Fibroblast of mammary gland (primary cell): ENCODE data around the gene KCTD16.

ENCODE experiments used
- DNase-seq: peaks from one replicate; pipeline ENCODE4 v3.0.0-alpha.2; 2010; ENCODE audit warnings: low read depth
- H3K4me3 ChIP-seq: 2 replicates; pipeline ENCODE4 v1.5.1; 2011; ENCODE audit warnings: low read depth, mild to moderate bottlenecking, low read length, moderate library complexity; ENCODE audit not compliant: control insufficient read depth
- TF ChIP-seq, protein P1 (sequence below): conservative IDR thresholded peaks from 2 replicates; pipeline ENCODE4 v1.5.1; 2011; ENCODE audit warnings: low read depth, low read length, inconsistent platforms; ENCODE audit not compliant: control insufficient read depth, insufficient read depth

KCTD16 gene

DNA sequence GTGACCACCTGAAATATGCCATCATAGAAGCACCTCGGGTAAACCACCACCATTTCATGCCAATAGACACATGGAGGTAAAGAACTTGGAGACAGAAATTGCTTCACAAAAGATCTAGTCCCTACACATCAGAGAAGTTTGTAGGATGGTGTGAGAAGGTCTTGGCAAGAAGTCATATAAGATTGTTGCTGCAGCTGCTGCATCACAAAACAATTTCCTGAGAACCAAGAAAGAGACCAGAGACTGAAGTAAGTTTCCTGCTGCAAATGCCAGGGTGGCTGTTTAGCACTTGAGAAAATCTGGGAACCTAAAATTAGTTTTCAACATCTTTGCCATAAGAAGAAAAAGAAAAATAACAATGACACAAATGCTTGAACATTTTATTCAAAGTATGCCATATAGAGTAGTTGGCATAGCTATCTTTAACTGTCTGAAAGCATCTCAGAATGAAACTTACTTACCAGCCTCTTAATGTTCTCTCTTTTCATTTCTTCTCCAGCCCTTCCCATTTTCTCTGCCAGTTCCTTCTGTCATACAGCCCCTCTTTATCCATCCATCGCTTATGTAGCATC lies 114.3 kb downstream of the KCTD16 start:
- TF ChIP-seq, protein P1, sequence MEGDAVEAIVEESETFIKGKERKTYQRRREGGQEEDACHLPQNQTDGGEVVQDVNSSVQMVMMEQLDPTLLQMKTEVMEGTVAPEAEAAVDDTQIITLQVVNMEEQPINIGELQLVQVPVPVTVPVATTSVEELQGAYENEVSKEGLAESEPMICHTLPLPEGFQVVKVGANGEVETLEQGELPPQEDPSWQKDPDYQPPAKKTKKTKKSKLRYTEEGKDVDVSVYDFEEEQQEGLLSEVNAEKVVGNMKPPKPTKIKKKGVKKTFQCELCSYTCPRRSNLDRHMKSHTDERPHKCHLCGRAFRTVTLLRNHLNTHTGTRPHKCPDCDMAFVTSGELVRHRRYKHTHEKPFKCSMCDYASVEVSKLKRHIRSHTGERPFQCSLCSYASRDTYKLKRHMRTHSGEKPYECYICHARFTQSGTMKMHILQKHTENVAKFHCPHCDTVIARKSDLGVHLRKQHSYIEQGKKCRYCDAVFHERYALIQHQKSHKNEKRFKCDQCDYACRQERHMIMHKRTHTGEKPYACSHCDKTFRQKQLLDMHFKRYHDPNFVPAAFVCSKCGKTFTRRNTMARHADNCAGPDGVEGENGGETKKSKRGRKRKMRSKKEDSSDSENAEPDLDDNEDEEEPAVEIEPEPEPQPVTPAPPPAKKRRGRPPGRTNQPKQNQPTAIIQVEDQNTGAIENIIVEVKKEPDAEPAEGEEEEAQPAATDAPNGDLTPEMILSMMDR = no peak
- no peak for DNase-seq
- no peak overlapping the region for H3K4me3 ChIP-seq

DNA sequence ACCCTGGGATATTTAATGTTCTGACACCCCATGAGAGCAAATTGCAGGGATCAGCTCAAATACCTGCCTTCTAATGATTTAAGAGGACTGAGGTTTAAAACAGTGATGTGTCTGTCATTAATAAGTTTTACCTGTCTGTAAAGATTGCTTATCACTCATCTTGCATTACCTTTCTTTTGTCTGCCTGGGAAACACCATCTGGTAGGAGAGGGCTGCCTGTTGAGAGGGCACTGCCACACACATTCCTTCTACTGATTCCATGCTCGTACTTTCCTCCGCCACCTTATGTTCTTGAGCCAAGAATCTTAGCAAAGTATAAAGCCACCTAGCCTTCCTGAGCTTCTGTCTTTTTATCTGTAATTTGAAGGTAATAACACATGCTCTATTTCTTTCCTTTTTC lies 118.6 kb downstream of the KCTD16 start:
- DNase-seq = no peak
- H3K4me3 ChIP-seq = no peak overlapping the region
- TF ChIP-seq, protein P1 = no peak

DNA sequence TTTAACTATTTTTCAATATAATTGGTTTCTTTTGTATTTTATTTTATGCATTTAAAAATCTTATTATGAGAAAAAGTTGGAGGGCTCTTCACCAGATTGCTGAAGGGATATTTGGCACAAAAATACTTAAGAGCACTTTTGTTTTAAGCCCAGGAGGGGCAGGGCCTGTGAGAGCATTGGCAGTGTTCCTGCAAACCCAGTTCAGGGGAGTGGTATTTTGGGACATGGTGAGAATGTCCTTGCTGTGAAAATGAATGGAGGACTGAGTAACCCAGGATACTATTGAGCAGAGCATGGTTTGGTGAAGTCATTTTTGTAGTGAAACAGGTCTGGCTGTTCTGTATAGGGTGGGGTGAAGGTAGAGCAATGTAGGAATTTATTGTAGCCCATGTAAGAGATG lies 121.4 kb downstream of the KCTD16 start:
- TF ChIP-seq, protein P1 = no peak
- DNase-seq = no peak
- no peak overlapping the region for H3K4me3 ChIP-seq

- no peak overlapping the region for H3K4me3 ChIP-seq
- TF ChIP-seq, protein P1 = no peak
- DNase-seq = no peak
These were observed 124.6 kb downstream of the KCTD16 start for GRCh38 chr5:144295284-144295683.

DNA sequence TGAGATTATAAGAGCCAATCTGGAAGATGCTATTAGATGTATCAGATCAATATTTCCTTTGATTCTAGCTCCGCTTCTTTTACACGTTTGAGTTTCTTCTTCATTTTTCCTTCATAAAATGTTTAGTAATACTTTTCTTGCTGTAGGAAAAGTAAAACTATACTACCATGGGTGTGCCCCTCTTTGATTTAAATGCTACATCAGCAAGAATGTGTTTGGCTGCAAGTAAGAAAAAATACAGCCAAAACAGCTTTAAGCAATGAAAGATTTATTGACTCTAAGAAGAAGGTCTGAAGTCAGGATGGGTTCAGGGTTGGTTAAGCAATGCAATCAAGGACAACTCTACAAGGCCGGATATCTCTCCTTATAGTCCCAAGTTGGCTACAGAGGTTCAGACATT lies 126.4 kb downstream of the KCTD16 start:
- H3K4me3 ChIP-seq = no peak overlapping the region
- no peak for DNase-seq
- TF ChIP-seq, protein P1 = no peak

GRCh38 chr5:144298658-144299057 lies 128.0 kb downstream of the KCTD16 start:
- TF ChIP-seq, protein P1 = no peak
- no peak for DNase-seq
- no peak overlapping the region for H3K4me3 ChIP-seq

DNA sequence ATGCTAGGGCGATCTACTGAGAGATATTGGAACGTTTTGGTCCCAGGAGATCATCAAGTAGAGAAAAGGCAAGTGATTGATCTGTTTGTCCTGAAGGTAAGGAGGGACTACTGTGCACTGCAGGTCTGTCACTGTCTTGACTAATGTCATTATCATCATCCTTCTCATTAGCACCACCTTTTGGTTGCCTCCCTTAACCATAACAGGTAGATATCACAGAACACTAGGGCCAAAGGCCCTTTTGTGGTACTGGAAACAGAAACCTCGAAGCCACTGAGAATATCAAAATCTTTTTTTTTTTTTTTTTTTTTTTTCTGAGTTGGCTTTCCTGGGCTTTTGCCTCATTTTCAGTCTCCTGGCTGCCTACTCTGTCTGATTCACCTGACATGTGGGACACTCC lies 134.0 kb downstream of the KCTD16 start:
- TF ChIP-seq, protein P1 = no peak
- DNase-seq = no peak
- H3K4me3 ChIP-seq = no peak overlapping the region
